Measurements from ENCODE around the gene UBE2E3. TPM values are rescaled to one million over a fixed set of nuclear protein-coding genes. Genes with fewer than 3 reads are reported as not detected.

Gene UBE2E3
- total and polyA plus RNA-seq, 2 experiments from 2014 or later = 111 to 112 TPM

DNA sequence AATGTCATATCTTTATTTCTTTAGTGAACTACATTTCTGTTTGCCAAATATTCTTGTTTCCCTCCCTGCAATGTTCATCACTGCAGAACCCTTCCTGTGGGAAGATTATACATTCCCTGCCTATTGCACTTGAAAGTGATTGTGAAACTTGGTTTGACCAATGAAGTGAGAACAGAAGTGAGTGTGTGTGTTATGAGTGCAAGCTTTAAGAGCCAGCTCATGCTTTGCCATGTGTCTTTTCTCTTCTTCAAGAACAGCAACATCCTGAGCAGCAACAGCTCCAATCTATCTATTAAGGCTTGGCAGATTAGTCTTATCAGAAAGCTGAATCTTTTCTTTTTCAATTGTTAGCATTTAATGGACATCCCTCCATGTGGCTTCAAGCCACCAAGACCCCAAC lies 42.0 kb upstream of the UBE2E3 start:
- H3K9me3 Mint-ChIP-seq = no peaks in the 10 kb centered on the region
- H3K27ac Mint-ChIP-seq = no peak overlapping the region
- no peaks in the 10 kb centered on the region for H3K36me3 ChIP-seq (ENCODE audit: insufficient read depth)
- ATAC-seq (no peak), DNase-seq (ENCODE audit: low spot score) (no peak)
- H3F3A ChIP-seq (replicated peaks; ENCODE audit: low read depth) = no peaks in the 10 kb centered on the region
- H4K20me1 ChIP-seq (replicated peaks; ENCODE audit: insufficient read depth) = no peaks in the 10 kb centered on the region
- H3K9me2 ChIP-seq (ENCODE audit: insufficient read depth) = no peaks in the 10 kb centered on the region
- H3K79me2 ChIP-seq (replicated peaks; ENCODE audit: insufficient read depth) = no peaks in the 10 kb centered on the region
- H3K27me3 ChIP-seq (ENCODE audit: insufficient read depth) = no peaks in the 10 kb centered on the region
- H3K4me3 ChIP-seq = no peak overlapping the region
- peaks cover 2% of the 10 kb centered on the region; the same call in 2 of the 3 replicates for H3K4me1 Mint-ChIP-seq
- no peaks in the 10 kb centered on the region for H3K36me3 Mint-ChIP-seq (ENCODE audit: low read depth)
- H3K27ac ChIP-seq (ENCODE audit: low read depth) = no peak overlapping the region
- H3K27me3 Mint-ChIP-seq (ENCODE audit: insufficient read depth, low read depth, poor library complexity) = no peaks in the 10 kb centered on the region
- H3K4me3 Mint-ChIP-seq = no peak overlapping the region
- TF ChIP-seq JUNB (IDR thresholded peaks at IDR 0.05; ENCODE audit: unreplicated experiment) (no peak), EZH2 (IDR thresholded peaks at IDR 0.05; ENCODE audit: low read depth, unreplicated experiment) (no peak), STAT1 (IDR thresholded peaks at IDR 0.05; ENCODE audit: unreplicated experiment) (no peak), EZH2phosphoT487 (IDR thresholded peaks at IDR 0.05; ENCODE audit: unreplicated experiment) (no peak), POLR2AphosphoS5 (IDR thresholded peaks at IDR 0.05; ENCODE audit: low read depth) (no peak), ZNF331 (CRISPR knock-in tag; IDR thresholded peaks at IDR 0.05; ENCODE audit: low read depth) (no peak), ZNF114 (CRISPR knock-in tag; IDR thresholded peaks at IDR 0.05) (no peak)
- TF ChIP-seq, protein P1, sequence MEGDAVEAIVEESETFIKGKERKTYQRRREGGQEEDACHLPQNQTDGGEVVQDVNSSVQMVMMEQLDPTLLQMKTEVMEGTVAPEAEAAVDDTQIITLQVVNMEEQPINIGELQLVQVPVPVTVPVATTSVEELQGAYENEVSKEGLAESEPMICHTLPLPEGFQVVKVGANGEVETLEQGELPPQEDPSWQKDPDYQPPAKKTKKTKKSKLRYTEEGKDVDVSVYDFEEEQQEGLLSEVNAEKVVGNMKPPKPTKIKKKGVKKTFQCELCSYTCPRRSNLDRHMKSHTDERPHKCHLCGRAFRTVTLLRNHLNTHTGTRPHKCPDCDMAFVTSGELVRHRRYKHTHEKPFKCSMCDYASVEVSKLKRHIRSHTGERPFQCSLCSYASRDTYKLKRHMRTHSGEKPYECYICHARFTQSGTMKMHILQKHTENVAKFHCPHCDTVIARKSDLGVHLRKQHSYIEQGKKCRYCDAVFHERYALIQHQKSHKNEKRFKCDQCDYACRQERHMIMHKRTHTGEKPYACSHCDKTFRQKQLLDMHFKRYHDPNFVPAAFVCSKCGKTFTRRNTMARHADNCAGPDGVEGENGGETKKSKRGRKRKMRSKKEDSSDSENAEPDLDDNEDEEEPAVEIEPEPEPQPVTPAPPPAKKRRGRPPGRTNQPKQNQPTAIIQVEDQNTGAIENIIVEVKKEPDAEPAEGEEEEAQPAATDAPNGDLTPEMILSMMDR (conservative IDR thresholded peaks at IDR 0.05; ENCODE audit: low read depth in 2 of 2) = no peak
- TF ChIP-seq, protein P2, sequence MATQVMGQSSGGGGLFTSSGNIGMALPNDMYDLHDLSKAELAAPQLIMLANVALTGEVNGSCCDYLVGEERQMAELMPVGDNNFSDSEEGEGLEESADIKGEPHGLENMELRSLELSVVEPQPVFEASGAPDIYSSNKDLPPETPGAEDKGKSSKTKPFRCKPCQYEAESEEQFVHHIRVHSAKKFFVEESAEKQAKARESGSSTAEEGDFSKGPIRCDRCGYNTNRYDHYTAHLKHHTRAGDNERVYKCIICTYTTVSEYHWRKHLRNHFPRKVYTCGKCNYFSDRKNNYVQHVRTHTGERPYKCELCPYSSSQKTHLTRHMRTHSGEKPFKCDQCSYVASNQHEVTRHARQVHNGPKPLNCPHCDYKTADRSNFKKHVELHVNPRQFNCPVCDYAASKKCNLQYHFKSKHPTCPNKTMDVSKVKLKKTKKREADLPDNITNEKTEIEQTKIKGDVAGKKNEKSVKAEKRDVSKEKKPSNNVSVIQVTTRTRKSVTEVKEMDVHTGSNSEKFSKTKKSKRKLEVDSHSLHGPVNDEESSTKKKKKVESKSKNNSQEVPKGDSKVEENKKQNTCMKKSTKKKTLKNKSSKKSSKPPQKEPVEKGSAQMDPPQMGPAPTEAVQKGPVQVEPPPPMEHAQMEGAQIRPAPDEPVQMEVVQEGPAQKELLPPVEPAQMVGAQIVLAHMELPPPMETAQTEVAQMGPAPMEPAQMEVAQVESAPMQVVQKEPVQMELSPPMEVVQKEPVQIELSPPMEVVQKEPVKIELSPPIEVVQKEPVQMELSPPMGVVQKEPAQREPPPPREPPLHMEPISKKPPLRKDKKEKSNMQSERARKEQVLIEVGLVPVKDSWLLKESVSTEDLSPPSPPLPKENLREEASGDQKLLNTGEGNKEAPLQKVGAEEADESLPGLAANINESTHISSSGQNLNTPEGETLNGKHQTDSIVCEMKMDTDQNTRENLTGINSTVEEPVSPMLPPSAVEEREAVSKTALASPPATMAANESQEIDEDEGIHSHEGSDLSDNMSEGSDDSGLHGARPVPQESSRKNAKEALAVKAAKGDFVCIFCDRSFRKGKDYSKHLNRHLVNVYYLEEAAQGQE (IDR thresholded peaks at IDR 0.05; ENCODE audit: unreplicated experiment) = no peak
- TF ChIP-seq, protein P3, sequence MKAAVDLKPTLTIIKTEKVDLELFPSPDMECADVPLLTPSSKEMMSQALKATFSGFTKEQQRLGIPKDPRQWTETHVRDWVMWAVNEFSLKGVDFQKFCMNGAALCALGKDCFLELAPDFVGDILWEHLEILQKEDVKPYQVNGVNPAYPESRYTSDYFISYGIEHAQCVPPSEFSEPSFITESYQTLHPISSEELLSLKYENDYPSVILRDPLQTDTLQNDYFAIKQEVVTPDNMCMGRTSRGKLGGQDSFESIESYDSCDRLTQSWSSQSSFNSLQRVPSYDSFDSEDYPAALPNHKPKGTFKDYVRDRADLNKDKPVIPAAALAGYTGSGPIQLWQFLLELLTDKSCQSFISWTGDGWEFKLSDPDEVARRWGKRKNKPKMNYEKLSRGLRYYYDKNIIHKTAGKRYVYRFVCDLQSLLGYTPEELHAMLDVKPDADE (IDR thresholded peaks at IDR 0.05) = no peak
- TF ChIP-seq, protein P4, sequence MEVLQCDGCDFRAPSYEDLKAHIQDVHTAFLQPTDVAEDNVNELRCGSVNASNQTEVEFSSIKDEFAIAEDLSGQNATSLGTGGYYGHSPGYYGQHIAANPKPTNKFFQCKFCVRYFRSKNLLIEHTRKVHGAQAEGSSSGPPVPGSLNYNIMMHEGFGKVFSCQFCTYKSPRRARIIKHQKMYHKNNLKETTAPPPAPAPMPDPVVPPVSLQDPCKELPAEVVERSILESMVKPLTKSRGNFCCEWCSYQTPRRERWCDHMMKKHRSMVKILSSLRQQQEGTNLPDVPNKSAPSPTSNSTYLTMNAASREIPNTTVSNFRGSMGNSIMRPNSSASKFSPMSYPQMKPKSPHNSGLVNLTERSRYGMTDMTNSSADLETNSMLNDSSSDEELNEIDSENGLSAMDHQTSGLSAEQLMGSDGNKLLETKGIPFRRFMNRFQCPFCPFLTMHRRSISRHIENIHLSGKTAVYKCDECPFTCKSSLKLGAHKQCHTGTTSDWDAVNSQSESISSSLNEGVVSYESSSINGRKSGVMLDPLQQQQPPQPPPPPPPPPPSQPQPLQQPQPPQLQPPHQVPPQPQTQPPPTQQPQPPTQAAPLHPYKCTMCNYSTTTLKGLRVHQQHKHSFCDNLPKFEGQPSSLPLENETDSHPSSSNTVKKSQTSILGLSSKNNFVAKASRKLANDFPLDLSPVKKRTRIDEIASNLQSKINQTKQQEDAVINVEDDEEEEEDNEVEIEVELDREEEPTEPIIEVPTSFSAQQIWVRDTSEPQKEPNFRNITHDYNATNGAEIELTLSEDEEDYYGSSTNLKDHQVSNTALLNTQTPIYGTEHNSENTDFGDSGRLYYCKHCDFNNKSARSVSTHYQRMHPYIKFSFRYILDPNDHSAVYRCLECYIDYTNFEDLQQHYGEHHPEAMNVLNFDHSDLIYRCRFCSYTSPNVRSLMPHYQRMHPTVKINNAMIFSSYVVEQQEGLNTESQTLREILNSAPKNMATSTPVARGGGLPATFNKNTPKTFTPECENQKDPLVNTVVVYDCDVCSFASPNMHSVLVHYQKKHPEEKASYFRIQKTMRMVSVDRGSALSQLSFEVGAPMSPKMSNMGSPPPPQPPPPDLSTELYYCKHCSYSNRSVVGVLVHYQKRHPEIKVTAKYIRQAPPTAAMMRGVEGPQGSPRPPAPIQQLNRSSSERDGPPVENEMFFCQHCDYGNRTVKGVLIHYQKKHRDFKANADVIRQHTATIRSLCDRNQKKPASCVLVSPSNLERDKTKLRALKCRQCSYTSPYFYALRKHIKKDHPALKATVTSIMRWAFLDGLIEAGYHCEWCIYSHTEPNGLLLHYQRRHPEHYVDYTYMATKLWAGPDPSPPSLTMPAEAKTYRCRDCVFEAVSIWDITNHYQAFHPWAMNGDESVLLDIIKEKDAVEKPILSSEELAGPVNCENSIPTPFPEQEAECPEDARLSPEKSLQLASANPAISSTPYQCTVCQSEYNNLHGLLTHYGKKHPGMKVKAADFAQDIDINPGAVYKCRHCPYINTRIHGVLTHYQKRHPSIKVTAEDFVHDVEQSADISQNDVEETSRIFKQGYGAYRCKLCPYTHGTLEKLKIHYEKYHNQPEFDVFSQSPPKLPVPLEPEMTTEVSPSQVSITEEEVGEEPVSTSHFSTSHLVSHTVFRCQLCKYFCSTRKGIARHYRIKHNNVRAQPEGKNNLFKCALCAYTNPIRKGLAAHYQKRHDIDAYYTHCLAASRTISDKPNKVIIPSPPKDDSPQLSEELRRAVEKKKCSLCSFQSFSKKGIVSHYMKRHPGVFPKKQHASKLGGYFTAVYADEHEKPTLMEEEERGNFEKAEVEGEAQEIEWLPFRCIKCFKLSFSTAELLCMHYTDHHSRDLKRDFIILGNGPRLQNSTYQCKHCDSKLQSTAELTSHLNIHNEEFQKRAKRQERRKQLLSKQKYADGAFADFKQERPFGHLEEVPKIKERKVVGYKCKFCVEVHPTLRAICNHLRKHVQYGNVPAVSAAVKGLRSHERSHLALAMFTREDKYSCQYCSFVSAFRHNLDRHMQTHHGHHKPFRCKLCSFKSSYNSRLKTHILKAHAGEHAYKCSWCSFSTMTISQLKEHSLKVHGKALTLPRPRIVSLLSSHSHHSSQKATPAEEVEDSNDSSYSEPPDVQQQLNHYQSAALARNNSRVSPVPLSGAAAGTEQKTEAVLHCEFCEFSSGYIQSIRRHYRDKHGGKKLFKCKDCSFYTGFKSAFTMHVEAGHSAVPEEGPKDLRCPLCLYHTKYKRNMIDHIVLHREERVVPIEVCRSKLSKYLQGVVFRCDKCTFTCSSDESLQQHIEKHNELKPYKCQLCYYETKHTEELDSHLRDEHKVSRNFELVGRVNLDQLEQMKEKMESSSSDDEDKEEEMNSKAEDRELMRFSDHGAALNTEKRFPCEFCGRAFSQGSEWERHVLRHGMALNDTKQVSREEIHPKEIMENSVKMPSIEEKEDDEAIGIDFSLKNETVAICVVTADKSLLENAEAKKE (CRISPR knock-in tag; IDR thresholded peaks at IDR 0.05) = no peak
- no peak overlapping the region for H2AFZ ChIP-seq
- H3K4me1 ChIP-seq (ENCODE audit: insufficient read depth) = peaks cover 4% of the 10 kb centered on the region; the same call in 1 of the 2 replicates
- no peak overlapping the region for H3K4me2 ChIP-seq

Measured in GM23338 (cell line).